ENCODE measurements around the gene DDX1.

- TF ChIP-seq EZH2phosphoT487 (IDR thresholded peaks at IDR 0.05; ENCODE audit: insufficient read depth, low read depth) (no peak), EZH2 (IDR thresholded peaks at IDR 0.05; ENCODE audit: insufficient read depth, poor library complexity, severe bottlenecking) (no peak)
Measured at GRCh38 chr2:15638720-15639119, 47.1 kb downstream of the DDX1 start.

Measured in GM23248 (cell line).